Mesendoderm (in vitro differentiated cells): ENCODE results near the gene PAIP2.
"Not testable (repeated sequence)": the region's sequence is repeated elsewhere in the genome, so short reads cannot be mapped to it uniquely, and the experiment has no call there.

ENCODE experiments used
- DNase-seq: peaks from one replicate; pipeline ENCODE4 v3.0.0; 2013
- H2AK5ac ChIP-seq: 2 replicates; pipeline ENCODE4 v1.6.1; 2013; ENCODE audit warnings: low read length, inconsistent platforms
- H2BK120ac ChIP-seq: 2 replicates; pipeline ENCODE4 v1.6.1; 2013; ENCODE audit warnings: low read depth, mild to moderate bottlenecking, low read length, moderate library complexity, mixed read lengths
- H2BK15ac ChIP-seq: replicated peaks from 2 replicates; pipeline ENCODE4 v1.6.1; 2013; ENCODE audit warnings: low read depth, mild to moderate bottlenecking, moderate library complexity
- H2BK5ac ChIP-seq: 2 replicates; pipeline ENCODE4 v1.6.1; 2013; ENCODE audit warnings: low read length, inconsistent platforms
- H3K18ac ChIP-seq: 2 replicates; pipeline ENCODE4 v1.6.1; 2013; ENCODE audit warnings: mild to moderate bottlenecking, low read length, mixed read lengths
- H3K23ac ChIP-seq: one replicate; pipeline ENCODE4 v1.6.1; 2013; ENCODE audit warnings: low read length
- H3K27ac ChIP-seq: 2 replicates; pipeline ENCODE4 v1.5.1; 2013; ENCODE audit warnings: low read depth, mild to moderate bottlenecking, inconsistent platforms, low read length, moderate library complexity
- H3K27me3 ChIP-seq: 2 replicates; pipeline ENCODE4 v1.6.1; 2013; ENCODE audit warnings: low read length, control low read depth, mild to moderate bottlenecking, inconsistent platforms; ENCODE audit not compliant: insufficient read depth, poor library complexity
- H3K36me3 ChIP-seq: 2 replicates; pipeline ENCODE4 v1.6.1; 2013; ENCODE audit warnings: low read length, inconsistent platforms; ENCODE audit not compliant: control insufficient read depth, insufficient read depth
- H3K4ac ChIP-seq: one replicate; pipeline ENCODE4 v1.6.1; 2013; ENCODE audit warnings: low read depth, mild to moderate bottlenecking, low read length, moderate library complexity
- H3K4me1 ChIP-seq: 2 replicates; pipeline ENCODE4 v1.6.1; 2013; ENCODE audit warnings: low read depth, low read length, inconsistent platforms; ENCODE audit not compliant: control insufficient read depth
- H3K4me2 ChIP-seq: 2 replicates; pipeline ENCODE4 v1.6.1; 2013; ENCODE audit warnings: low read length
- H3K4me3 ChIP-seq: 2 replicates; pipeline ENCODE4 v1.5.1; 2013; ENCODE audit warnings: mild to moderate bottlenecking, low read length
- H3K56ac ChIP-seq: one replicate; pipeline ENCODE4 v1.6.1; 2013; ENCODE audit warnings: low read length
- H3K79me1 ChIP-seq: 2 replicates; pipeline ENCODE4 v1.6.1; 2013; ENCODE audit warnings: low read length, inconsistent platforms
- H3K79me2 ChIP-seq: 2 replicates; pipeline ENCODE4 v1.6.1; 2013; ENCODE audit warnings: mild to moderate bottlenecking, low read length; ENCODE audit not compliant: control insufficient read depth, insufficient read depth
- H3K9ac ChIP-seq: 2 replicates; pipeline ENCODE4 v1.6.1; 2013; ENCODE audit warnings: low read length, inconsistent platforms
- H4K5ac ChIP-seq: one replicate; pipeline ENCODE4 v1.6.1; 2013; ENCODE audit warnings: low read length
- H4K8ac ChIP-seq: one replicate; pipeline ENCODE4 v1.6.1; 2013; ENCODE audit warnings: low read depth, mild to moderate bottlenecking, control low read depth, low read length, moderate library complexity
- WGBS: extraction: QIAGEN DNeasy Blood & Tissue Kit; methylation state at CpG from one replicate; pipeline ENCODE4 v1.1.7; 2013; ENCODE audit warnings: low lambda C conversion rate, missing lambda C conversion rate; ENCODE audit not compliant: insufficient coverage; ENCODE audit errors: extremely low coverage; 5-methylcytosine and 5-hydroxymethylcytosine counted together

Gene PAIP2

DNA sequence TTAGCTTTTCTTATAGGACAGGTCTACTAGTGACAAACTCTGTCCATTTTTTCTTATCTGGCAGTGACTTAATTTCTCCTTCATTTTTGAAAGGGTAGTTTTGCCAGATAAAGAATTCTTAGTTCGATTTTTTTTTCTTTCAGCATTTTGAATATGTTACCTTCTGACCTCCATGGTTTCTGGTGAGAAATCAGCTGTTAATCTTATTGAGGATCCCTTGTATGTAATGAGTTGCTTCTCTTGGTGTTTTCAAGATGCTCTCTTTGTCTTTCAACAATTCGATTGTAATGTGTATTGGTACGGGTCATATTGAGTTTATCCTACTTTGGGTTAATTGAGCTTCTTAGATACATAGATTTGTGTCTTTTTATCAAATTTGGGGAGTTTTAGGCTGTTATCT is 12.5 kb downstream of the PAIP2 start:
- Histone ChIP-seq H3K4me3 (no peak overlapping the region), H2BK15ac (no peak overlapping the region), H3K79me2 (peaks cover 63% of the 10 kb centered on the region), H3K27me3 (no peaks in the 10 kb centered on the region), H3K9ac (no peak overlapping the region), H3K4me1 (no peaks in the 10 kb centered on the region), H3K56ac (no peak overlapping the region), H3K79me1 (peaks cover 10% of the 10 kb centered on the region), H3K36me3 (no peaks in the 10 kb centered on the region), H2AK5ac (no peak overlapping the region), H3K23ac (no peak overlapping the region), H2BK120ac (no peak overlapping the region), H3K27ac (no peak overlapping the region), H3K4ac (no peak overlapping the region), H4K5ac (no peak overlapping the region), H4K8ac (no peak overlapping the region), H3K4me2 (no peak overlapping the region), H3K18ac (no peak overlapping the region), H2BK5ac (no peak overlapping the region)
- DNase-seq, result no peak
- WGBS, result no CpG with 5 or more reads among the region's 3 CpGs

DNA sequence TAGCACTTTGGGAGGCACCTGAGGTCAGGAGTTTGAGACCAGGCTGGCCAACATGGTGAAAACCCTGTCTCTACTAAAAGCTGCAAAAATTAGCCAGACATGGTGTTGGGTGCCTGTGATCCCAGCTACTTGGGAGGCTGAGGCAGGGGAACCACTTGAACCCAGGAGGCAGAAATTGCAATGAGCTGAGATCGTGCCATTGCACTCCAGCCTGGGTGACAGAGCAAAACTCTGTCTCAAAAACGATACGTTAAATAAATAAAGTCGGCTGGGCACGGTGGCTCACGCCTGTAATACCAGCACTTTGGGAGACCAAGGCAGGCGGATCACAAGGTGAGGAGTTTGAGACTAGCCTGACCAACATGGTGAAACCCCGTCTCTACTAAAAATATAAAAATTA is 14.2 kb downstream of the PAIP2 start:
- not testable (repeated sequence) for H3K27me3 ChIP-seq, H3K4me1 ChIP-seq, DNase-seq, H3K4me2 ChIP-seq, H3K79me1 ChIP-seq, H3K56ac ChIP-seq, H2BK15ac ChIP-seq, H2BK120ac ChIP-seq, H3K18ac ChIP-seq, H4K5ac ChIP-seq, H3K4ac ChIP-seq, H3K4me3 ChIP-seq, H3K27ac ChIP-seq, H3K23ac ChIP-seq, H2BK5ac ChIP-seq, H4K8ac ChIP-seq, H2AK5ac ChIP-seq, H3K36me3 ChIP-seq, H3K9ac ChIP-seq
- H3K79me2 ChIP-seq, result peaks cover 64% of the 10 kb centered on the region
- WGBS, result no CpG with 5 or more reads among the region's 8 CpGs

DNA sequence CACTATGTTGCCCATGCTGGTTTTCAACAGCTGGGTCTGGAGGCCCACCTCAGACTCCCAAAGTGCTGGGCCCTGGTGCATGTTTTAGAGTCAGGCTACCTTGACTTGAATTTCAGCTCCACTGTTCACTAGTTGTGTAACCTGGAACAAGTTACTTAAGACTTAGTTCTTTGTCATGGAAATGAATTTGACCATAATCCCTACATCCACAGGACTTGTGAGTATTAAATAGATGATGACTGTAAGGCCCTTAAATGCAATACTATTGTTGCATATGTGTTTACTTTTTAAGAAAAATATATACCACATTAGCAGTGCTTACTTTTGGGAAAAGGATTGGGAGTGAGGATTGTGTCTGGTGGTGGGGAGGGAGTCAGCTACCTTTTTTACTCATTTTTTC is 16.4 kb downstream of the PAIP2 start:
- H3K79me2 ChIP-seq, result peaks cover 56% of the 10 kb centered on the region
- H4K8ac ChIP-seq, result no peak overlapping the region
- no peak overlapping the region for H2BK120ac ChIP-seq
- no peak overlapping the region for H3K9ac ChIP-seq
- no peaks in the 10 kb centered on the region for H3K36me3 ChIP-seq
- no peak overlapping the region for H3K27ac ChIP-seq
- H3K27me3 ChIP-seq, result no peaks in the 10 kb centered on the region
- H2BK5ac ChIP-seq, result no peak overlapping the region
- H3K4me2 ChIP-seq, result no peak overlapping the region
- H2AK5ac ChIP-seq, result no peak overlapping the region
- H3K56ac ChIP-seq, result no peak overlapping the region
- no peak overlapping the region for H2BK15ac ChIP-seq
- DNase-seq, result no peak
- H3K18ac ChIP-seq, result no peak overlapping the region
- no peak overlapping the region for H4K5ac ChIP-seq
- H3K4me1 ChIP-seq, result no peaks in the 10 kb centered on the region
- no peak overlapping the region for H3K4ac ChIP-seq
- H3K79me1 ChIP-seq, result peaks cover 7% of the 10 kb centered on the region
- H3K23ac ChIP-seq, result no peak overlapping the region
- H3K4me3 ChIP-seq, result no peak overlapping the region

DNA sequence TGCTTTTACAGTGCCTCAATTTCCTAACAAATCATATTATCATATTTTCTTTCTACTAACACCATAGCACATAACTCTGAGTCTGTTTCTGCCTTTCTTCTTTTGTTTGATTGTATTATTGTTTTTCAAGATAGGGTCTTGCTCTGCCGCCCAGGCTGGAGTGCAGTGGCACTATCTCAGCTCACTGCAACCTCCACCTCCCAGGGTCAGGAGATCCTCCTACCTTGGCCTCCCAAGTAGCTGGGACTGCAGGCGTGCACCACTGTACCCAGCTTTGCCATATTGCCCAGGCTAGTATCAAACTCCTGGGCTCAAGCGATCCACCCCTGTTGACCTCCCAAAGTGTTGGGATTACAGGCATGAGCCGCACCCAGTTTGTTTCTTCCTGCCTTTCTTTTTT is 18.7 kb downstream of the PAIP2 start:
- Histone ChIP-seq H3K56ac (no peak overlapping the region), H3K27ac (no peak overlapping the region), H3K23ac (no peak overlapping the region), H3K36me3 (no peaks in the 10 kb centered on the region), H3K79me1 (peaks cover 7% of the 10 kb centered on the region), H2BK15ac (no peak overlapping the region), H3K79me2 (peaks cover 42% of the 10 kb centered on the region), H3K9ac (no peak overlapping the region), H3K4ac (no peak overlapping the region), H2BK5ac (no peak overlapping the region), H4K5ac (no peak overlapping the region), H3K18ac (no peak overlapping the region), H4K8ac (no peak overlapping the region), H2BK120ac (no peak overlapping the region), H3K4me1 (no peaks in the 10 kb centered on the region), H2AK5ac (no peak overlapping the region), H3K27me3 (no peaks in the 10 kb centered on the region), H3K4me3 (no peak overlapping the region), H3K4me2 (no peak overlapping the region)
- DNase-seq, result no peak
- WGBS, result no CpG with 5 or more reads among the region's 4 CpGs

DNA sequence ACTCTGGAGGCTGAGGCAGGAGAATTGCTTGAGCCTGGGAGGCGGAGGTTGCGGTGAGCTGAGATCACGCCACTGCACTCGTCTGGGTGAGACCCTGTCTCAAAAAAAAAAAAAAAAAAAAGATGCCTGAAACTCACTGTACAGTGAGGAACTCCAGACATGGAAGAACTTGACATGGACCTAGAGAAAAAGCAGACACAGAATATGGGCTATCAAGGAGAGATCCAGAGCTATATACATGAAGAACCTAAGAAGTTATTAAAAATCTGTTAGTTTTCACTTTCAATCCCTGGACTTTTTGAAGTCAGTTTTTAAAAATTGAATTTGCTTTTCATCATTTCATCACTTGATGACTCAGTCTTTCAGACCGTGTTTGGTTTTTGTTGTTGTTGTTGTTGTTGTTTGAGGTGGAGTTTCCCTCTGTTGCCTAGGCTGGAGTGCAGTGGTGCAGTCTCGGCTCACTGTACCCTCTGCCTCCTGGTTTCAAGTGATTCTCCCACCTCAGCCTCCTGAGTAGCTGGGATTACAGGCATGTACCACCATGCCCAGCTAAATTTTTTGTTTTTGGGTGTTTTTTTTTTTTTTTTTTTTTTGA is 20.3 kb downstream of the PAIP2 start:
- H3K4me1 ChIP-seq, result no peaks in the 10 kb centered on the region
- H2AK5ac ChIP-seq, result no peak overlapping the region
- H3K18ac ChIP-seq, result no peak overlapping the region
- H2BK120ac ChIP-seq, result no peak overlapping the region
- H3K9ac ChIP-seq, result no peak overlapping the region
- peaks cover 7% of the 10 kb centered on the region for H3K79me1 ChIP-seq
- H3K4me3 ChIP-seq, result no peak overlapping the region
- no peak overlapping the region for H4K5ac ChIP-seq
- no peak overlapping the region for H3K4ac ChIP-seq
- no peak overlapping the region for H3K4me2 ChIP-seq
- no CpG with 5 or more reads among the region's 6 CpGs for WGBS
- no peak for DNase-seq
- no peak overlapping the region for H3K27ac ChIP-seq
- peaks cover 31% of the 10 kb centered on the region for H3K79me2 ChIP-seq
- H3K27me3 ChIP-seq, result no peaks in the 10 kb centered on the region
- H4K8ac ChIP-seq, result no peak overlapping the region
- peaks cover 3% of the 10 kb centered on the region for H3K36me3 ChIP-seq
- H3K56ac ChIP-seq, result no peak overlapping the region
- H3K23ac ChIP-seq, result no peak overlapping the region
- no peak overlapping the region for H2BK15ac ChIP-seq
- H2BK5ac ChIP-seq, result no peak overlapping the region

DNA sequence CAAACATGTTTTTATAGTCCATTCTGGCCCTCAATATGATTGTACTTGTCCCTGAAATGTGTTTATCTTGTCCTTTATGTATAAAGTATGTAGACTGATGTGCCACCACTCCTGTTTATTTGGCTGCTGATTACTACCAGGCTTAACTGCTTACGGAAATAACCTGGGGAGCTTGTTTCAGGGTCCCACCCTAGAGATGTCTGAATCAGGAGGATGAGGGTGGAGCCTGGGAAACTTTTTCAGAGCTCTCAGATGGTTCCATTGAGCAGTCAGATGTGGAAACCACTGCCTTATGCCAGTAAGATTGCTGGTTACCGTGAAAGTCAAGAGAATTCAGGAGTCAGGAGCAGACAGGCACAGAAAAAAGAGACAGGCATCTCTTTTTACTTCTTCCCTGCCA is 22.3 kb downstream of the PAIP2 start:
- H4K5ac ChIP-seq, result no peak overlapping the region
- H3K79me2 ChIP-seq, result peaks cover 16% of the 10 kb centered on the region
- H3K9ac ChIP-seq, result no peak overlapping the region
- H3K36me3 ChIP-seq, result peaks cover 3% of the 10 kb centered on the region
- H2BK5ac ChIP-seq, result no peak overlapping the region
- no peak overlapping the region for H2BK120ac ChIP-seq
- H3K56ac ChIP-seq, result no peak overlapping the region
- no peaks in the 10 kb centered on the region for H3K27me3 ChIP-seq
- no peak overlapping the region for H3K4me2 ChIP-seq
- peak overlapping the region; percentile 28 for H4K8ac ChIP-seq
- no peak overlapping the region for H2BK15ac ChIP-seq
- no peak overlapping the region for H3K4me3 ChIP-seq
- peaks cover under 1% of the 10 kb centered on the region for H3K79me1 ChIP-seq
- H2AK5ac ChIP-seq, result no peak overlapping the region
- WGBS, result no CpG with 5 or more reads among the region's 2 CpGs
- no peak overlapping the region for H3K4ac ChIP-seq
- no peak overlapping the region for H3K18ac ChIP-seq
- no peak overlapping the region for H3K27ac ChIP-seq
- no peak for DNase-seq
- no peak overlapping the region for H3K23ac ChIP-seq
- no peaks in the 10 kb centered on the region for H3K4me1 ChIP-seq
